Activated T-cell treated with anti-CD3 and anti-CD28 coated beads, Interleukin-2, amount 50 U/mL, for 72 hours (primary cell): ENCODE measurements around the gene HOGA1. TPM values are rescaled to one million over a fixed set of nuclear protein-coding genes. Genes with fewer than 3 reads are reported as not detected.

Experiments
- ATAC-seq, 2 donors: fragments of 150-1000 bp; cut with Tn5 transposase; replicated peaks in 1 of 2; 2 replicates each; pipeline ENCODE4 v1.10.0; 2021; ENCODE audit warnings: moderate library complexity in 2 of 2, mild to moderate bottlenecking in 1 of 2
- DNase-seq, 2 donors: peaks; one replicate each; pipeline ENCODE4 v3.0.0; 2021 to 2022; ENCODE audit warnings: mixed read lengths in 1 of 2
- H3K27ac Mint-ChIP-seq: one replicate; pipeline ENCODE4 v1.8.0; 2022; ENCODE audit warnings: mild to moderate bottlenecking, moderate library complexity, mixed read lengths
- H3K27me3 Mint-ChIP-seq: one replicate; pipeline ENCODE4 v1.8.0; 2022; ENCODE audit warnings: low read depth, mixed read lengths
- H3K36me3 Mint-ChIP-seq, 2 donors: one replicate each; pipeline ENCODE4 v1.8.0; 2022; ENCODE audit warnings: mixed read lengths in 2 of 2, mild to moderate bottlenecking in 1 of 2; ENCODE audit not compliant: insufficient read depth in 2 of 2
- H3K4me1 Mint-ChIP-seq: one replicate; pipeline ENCODE4 v1.8.0; 2022; ENCODE audit warnings: low read depth, mixed read lengths
- H3K4me3 Mint-ChIP-seq, 2 donors: one replicate each; pipeline ENCODE4 v1.8.0; 2022; ENCODE audit warnings: mild to moderate bottlenecking in 2 of 2, mixed read lengths in 2 of 2, moderate library complexity in 2 of 2
- H3K9me3 Mint-ChIP-seq, 2 donors: one replicate each; pipeline ENCODE4 v1.8.0; 2022; ENCODE audit warnings: mixed read lengths in 2 of 2
- total RNA-seq, 2 donors: library from RNA; stranded (reverse); gene quantifications; one replicate each; pipeline ENCODE4 v1.2.3, GENCODE V29; 2022

The HOGA1 gene
- total RNA-seq, 2 donors from 2014 or later: not detected

GRCh38 chr10:97577701-97578100 is 6.5 kb upstream of the HOGA1 start:
- ATAC-seq: no peak
- DNase-seq: no peak
- no peaks in the 10 kb centered on the region for H3K36me3 Mint-ChIP-seq
- H3K4me1 Mint-ChIP-seq: peaks cover 23% of the 10 kb centered on the region
- no peaks in the 10 kb centered on the region for H3K27me3 Mint-ChIP-seq
- H3K9me3 Mint-ChIP-seq: no peaks in the 10 kb centered on the region
- no peak overlapping the region for H3K27ac Mint-ChIP-seq
- H3K4me3 Mint-ChIP-seq: no peak overlapping the region

- ATAC-seq (no peak), DNase-seq (no peak)
- Mint-ChIP-seq H3K4me1 (peaks cover 19% of the 10 kb centered on the region), H3K36me3 (no peaks in the 10 kb centered on the region), H3K27me3 (no peaks in the 10 kb centered on the region), H3K27ac (no peak overlapping the region), H3K4me3 (no peak overlapping the region), H3K9me3 (no peaks in the 10 kb centered on the region)
Measured at GRCh38 chr10:97578171-97578844, 5.9 kb upstream of the HOGA1 start.

GRCh38 chr10:97580421-97581367 is 3.5 kb upstream of the HOGA1 start:
- Mint-ChIP-seq H3K4me3 (no peak overlapping the region), H3K27me3 (no peaks in the 10 kb centered on the region), H3K36me3 (no peaks in the 10 kb centered on the region), H3K4me1 (no peaks in the 10 kb centered on the region), H3K9me3 (no peaks in the 10 kb centered on the region), H3K27ac (no peak overlapping the region)
- ATAC-seq (no peak), DNase-seq (no peak)

GRCh38 chr10:97582169-97582568 is 2.0 kb upstream of the HOGA1 start:
- no peaks in the 10 kb centered on the region for H3K27me3 Mint-ChIP-seq
- H3K4me1 Mint-ChIP-seq: no peaks in the 10 kb centered on the region
- no peaks in the 10 kb centered on the region for H3K9me3 Mint-ChIP-seq
- DNase-seq: no peak
- no peak overlapping the region for H3K4me3 Mint-ChIP-seq
- no peaks in the 10 kb centered on the region for H3K36me3 Mint-ChIP-seq
- no peak overlapping the region for H3K27ac Mint-ChIP-seq
- ATAC-seq: no peak

- H3K4me3 Mint-ChIP-seq: no peak overlapping the region
- no peaks in the 10 kb centered on the region for H3K36me3 Mint-ChIP-seq
- H3K4me1 Mint-ChIP-seq: no peaks in the 10 kb centered on the region
- no peak for ATAC-seq
- H3K27me3 Mint-ChIP-seq: no peaks in the 10 kb centered on the region
- H3K9me3 Mint-ChIP-seq: no peaks in the 10 kb centered on the region
- no peak for DNase-seq
- no peak overlapping the region for H3K27ac Mint-ChIP-seq
Measured at GRCh38 chr10:97583476-97583875, 713 bp upstream of the HOGA1 start.

GRCh38 chr10:97584798-97585438 is 729 bp downstream of the HOGA1 start:
- Mint-ChIP-seq H3K9me3 (no peaks in the 10 kb centered on the region), H3K4me3 (no peak overlapping the region), H3K4me1 (no peaks in the 10 kb centered on the region), H3K36me3 (no peaks in the 10 kb centered on the region), H3K27ac (no peak overlapping the region), H3K27me3 (no peaks in the 10 kb centered on the region)
- DNase-seq (no peak), ATAC-seq (no peak)

- no peaks in the 10 kb centered on the region for H3K4me1 Mint-ChIP-seq
- no peaks in the 10 kb centered on the region for H3K9me3 Mint-ChIP-seq
- H3K36me3 Mint-ChIP-seq: no peaks in the 10 kb centered on the region
- no peak overlapping the region for H3K27ac Mint-ChIP-seq
- H3K4me3 Mint-ChIP-seq: no peak overlapping the region
- ATAC-seq (no peak), DNase-seq (no peak)
- no peaks in the 10 kb centered on the region for H3K27me3 Mint-ChIP-seq
Measured at GRCh38 chr10:97585439-97585811, 1.2 kb downstream of the HOGA1 start.

- H3K4me3 Mint-ChIP-seq: no peak overlapping the region
- ATAC-seq (no peak), DNase-seq (no peak)
- no peaks in the 10 kb centered on the region for H3K27me3 Mint-ChIP-seq
- no peaks in the 10 kb centered on the region for H3K4me1 Mint-ChIP-seq
- no peak overlapping the region for H3K27ac Mint-ChIP-seq
- H3K9me3 Mint-ChIP-seq: no peaks in the 10 kb centered on the region
- H3K36me3 Mint-ChIP-seq: no peaks in the 10 kb centered on the region
Measured at GRCh38 chr10:97587183-97587582, 3.0 kb downstream of the HOGA1 start.

GRCh38 chr10:97589479-97589878 is 5.3 kb downstream of the HOGA1 start, which contains the start of gene C10orf62:
C10orf62 (plus strand) TSS chr10:97589721; CDS start chr10:97589898, 177 bp downstream.
- ATAC-seq: no peak
- DNase-seq: no peak
- H3K27ac Mint-ChIP-seq: no peak within 1 kb of the TSS
- H3K36me3 Mint-ChIP-seq: no peaks in the 10 kb centered on the region
- no peaks in the 10 kb centered on the region for H3K4me1 Mint-ChIP-seq
- H3K9me3 Mint-ChIP-seq: no peaks in the 10 kb centered on the region
- H3K27me3 Mint-ChIP-seq: no peaks in the 10 kb centered on the region
- H3K4me3 Mint-ChIP-seq: peak within 1 kb of the TSS in 1 of 2 donors; percentile 15

GRCh38 chr10:97590082-97590747 is 6.0 kb downstream of the HOGA1 start:
- Mint-ChIP-seq H3K9me3 (no peaks in the 10 kb centered on the region), H3K4me1 (no peaks in the 10 kb centered on the region), H3K27ac (no peak overlapping the region), H3K36me3 (no peaks in the 10 kb centered on the region), H3K4me3 (peak overlapping the region in 1 of 2 donors; percentile 15), H3K27me3 (no peaks in the 10 kb centered on the region)
- DNase-seq (peak; percentile 46 to 51), ATAC-seq (peak; percentile 83 to 87)

- H3K4me3 Mint-ChIP-seq: peak overlapping the region in 1 of 2 donors; percentile 15
- DNase-seq (no peak), ATAC-seq (peak in 1 of 2 donors; percentile 17)
- no peaks in the 10 kb centered on the region for H3K9me3 Mint-ChIP-seq
- H3K36me3 Mint-ChIP-seq: no peaks in the 10 kb centered on the region
- no peaks in the 10 kb centered on the region for H3K4me1 Mint-ChIP-seq
- no peak overlapping the region for H3K27ac Mint-ChIP-seq
- H3K27me3 Mint-ChIP-seq: no peaks in the 10 kb centered on the region
Measured at GRCh38 chr10:97590748-97591495, 6.7 kb downstream of the HOGA1 start.

- no peak for ATAC-seq
- Mint-ChIP-seq H3K9me3 (no peaks in the 10 kb centered on the region), H3K27ac (no peak overlapping the region), H3K27me3 (no peaks in the 10 kb centered on the region), H3K4me3 (no peak overlapping the region), H3K36me3 (no peaks in the 10 kb centered on the region), H3K4me1 (no peaks in the 10 kb centered on the region)
- no peak for DNase-seq
Measured at GRCh38 chr10:97593421-97593820, 9.2 kb downstream of the HOGA1 start.
